K562 (cell line): Measurements from ENCODE around the gene COPB2. TPM values are rescaled to one million over a fixed set of nuclear protein-coding genes. Genes with fewer than 3 reads are reported as not detected.

Experiments
- ATAC-seq: fragments of 200-7000 bp; cut with Tn5 transposase; 3 replicates; pipeline ENCODE4 v1.9.1; 2020; ENCODE audit warnings: moderate library complexity
- BruUV-seq: library from RNA; stranded (reverse); fragments of 400-500 nt; replicated peaks from 2 replicates; lab custom pipeline; 2021; lab: Mats Ljungman, UMichigan
- CTCF ChIA-PET: fragments of 300-600 bp; formaldehyde crosslinking; extraction: SDS; loops from one replicate; lab custom pipeline; 2021; ENCODE audit warnings: low intra/inter-chr PET ratio; lab: Yijun Ruan, JAX
- POLR2A ChIA-PET: fragments of 300-600, 350-650 bp; sonication (Branson Sonifier 250); formaldehyde crosslinking; extraction: SDS; loops from one replicate; lab custom pipeline; 2021; ENCODE audit warnings: antibody characterized with exemption, inconsistent platforms; lab: Yijun Ruan, JAX
- DNase-seq, 4 experiments: peaks; one replicate each; pipeline versions ENCODE4 v3.0.0 to v3.0.0-alpha.2; 2011 to 2018; ENCODE audit warnings: low spot score in 3 of 4, mixed read lengths in 3 of 4; ENCODE audit errors: extremely low read depth in 1 of 4
- FAIRE-seq: peaks from 2 replicates; lab custom pipeline; 2011; peaks lifted over from hg19 to GRCh38; lab: Jason Lieb, UNC
- H2AFZ ChIP-seq: 2 replicates; pipeline ENCODE4 v1.6.0; 2011; ENCODE audit warnings: low read depth, low read length, control low read depth, inconsistent platforms
- H3K27ac ChIP-seq: fragments of 200-600 bp; 3 replicates; pipeline ENCODE4 v1.8.0; 2011; ENCODE audit warnings: low read depth, mild to moderate bottlenecking, control low read depth, inconsistent platforms, low read length, moderate library complexity, mixed read lengths; ENCODE audit errors: extremely low read depth
- H3K27me3 ChIP-seq, 2 experiments: fragments of 300-600 bp in 1 of 2; 2 replicates in 1 of 2; 3 replicates in 1 of 2; pipeline versions ENCODE4 v1.6.0 to v1.8.0; 2011; ENCODE audit warnings: inconsistent platforms in 2 of 2, low read length in 2 of 2, mild to moderate bottlenecking in 1 of 2, mixed read lengths in 1 of 2, moderate library complexity in 1 of 2; ENCODE audit not compliant: control insufficient read depth in 2 of 2, insufficient read depth in 2 of 2
- H3K36me3 ChIP-seq: fragments of 300-600 bp; 3 replicates; pipeline ENCODE4 v1.8.0; 2011; ENCODE audit warnings: mild to moderate bottlenecking, low read length, inconsistent platforms; ENCODE audit not compliant: control insufficient read depth, insufficient read depth
- H3K4me1 ChIP-seq, 2 experiments: fragments of 200-600 bp in 1 of 2; replicated peaks in 1 of 2; 2 replicates in 1 of 2; 3 replicates in 1 of 2; pipeline versions ENCODE4 v1.5.1 to v1.8.0; 2011; ENCODE audit warnings: inconsistent platforms in 2 of 2, low read length in 2 of 2, mild to moderate bottlenecking in 1 of 2, mixed read lengths in 1 of 2, moderate library complexity in 1 of 2; ENCODE audit not compliant: control insufficient read depth in 2 of 2, insufficient read depth in 2 of 2
- H3K4me2 ChIP-seq: 2 replicates; pipeline ENCODE4 v1.6.1; 2011; ENCODE audit warnings: low read length, control low read depth, inconsistent platforms, mixed read lengths; ENCODE audit not compliant: insufficient read depth
- H3K4me3 ChIP-seq: fragments of 200-600 bp; sonication (generic), shearing (Covaris generic); 2 replicates; pipeline ENCODE4 v1.5.1; 2016; ENCODE audit warnings: control low read depth, inconsistent platforms
- H3K79me2 ChIP-seq: fragments of 200-600 bp; 3 replicates; pipeline ENCODE4 v1.8.0; 2011; ENCODE audit warnings: low read length, inconsistent platforms; ENCODE audit not compliant: control insufficient read depth, insufficient read depth
- H3K9ac ChIP-seq, 2 experiments: 2 replicates each; pipeline versions ENCODE4 v1.6.0 to v1.6.1; 2011; ENCODE audit warnings: low read depth in 2 of 2, low read length in 2 of 2, control low read depth in 1 of 2, inconsistent platforms in 1 of 2, mild to moderate bottlenecking in 1 of 2, mixed read lengths in 1 of 2; ENCODE audit not compliant: insufficient read depth in 1 of 2
- H3K9me1 ChIP-seq: one replicate; pipeline ENCODE4 v1.6.0; 2011; ENCODE audit warnings: inconsistent platforms, mild to moderate bottlenecking, low read length, moderate library complexity; ENCODE audit not compliant: control insufficient read depth, insufficient read depth
- H3K9me3 ChIP-seq: replicated peaks from 2 replicates; pipeline ENCODE4 v1.5.1; 2011; ENCODE audit warnings: low read depth, low read length, inconsistent platforms; ENCODE audit not compliant: control insufficient read depth, insufficient read depth
- H4K20me1 ChIP-seq: replicated peaks from 2 replicates; pipeline ENCODE4 v1.6.1; 2011; ENCODE audit warnings: low read length, inconsistent platforms, mixed read lengths; ENCODE audit not compliant: control insufficient read depth, insufficient read depth
- CEBPB ChIP-seq: fragments of 450-650 bp; IDR thresholded peaks from 2 replicates; pipeline ENCODE4 v1.6.1; 2016; ENCODE audit warnings: missing genetic modification characterization, missing compliant biosample characterization
- CEBPG ChIP-seq, 3 experiments: fragments of 200-800 bp in 1 of 3; sonication (Bioruptor generic) in 1 of 3; sonication (generic) in 1 of 3; formaldehyde crosslinking in 1 of 3; IDR thresholded peaks in 2 of 3; conservative IDR thresholded peaks in 1 of 3; 2 replicates each; pipeline versions ENCODE4 v1.6.1 to v1.8.0; 2016 to 2022; ENCODE audit warnings: missing compliant biosample characterization in 2 of 3, missing genetic modification characterization in 2 of 3, mild to moderate bottlenecking in 1 of 3, missing genetic modification reagents in 1 of 3
- HDGF ChIP-seq: fragments of 450-650 bp; IDR thresholded peaks from 2 replicates; pipeline ENCODE4 v1.6.1; 2016
- MED1 ChIP-seq: sonication (generic); formaldehyde crosslinking; IDR thresholded peaks from 2 replicates; pipeline ENCODE4 v1.8.1; 2023; ENCODE audit warnings: missing genetic modification reagents, borderline replicate concordance
- PRMT5 ChIP-seq: sonication (generic); formaldehyde crosslinking; IDR thresholded peaks from 2 replicates; pipeline ENCODE4 v1.5.0; 2020; ENCODE audit warnings: missing genetic modification reagents
- TFE3 ChIP-seq: fragments of 450-650 bp; formaldehyde crosslinking; IDR thresholded peaks from 2 replicates; pipeline ENCODE4 v1.4.0; 2020; ENCODE audit warnings: mild to moderate bottlenecking, mixed read lengths
- U2AF1 ChIP-seq: fragments of 200-400 bp; formaldehyde crosslinking; optimal IDR thresholded peaks from 2 replicates; pipeline ENCODE3; 2017; ENCODE audit warnings: mild to moderate bottlenecking, low read depth, low read length, moderate library complexity
- ZNF146 ChIP-seq: IDR thresholded peaks from one replicate; pipeline ENCODE4 v1.6.1; 2018; ENCODE audit warnings: missing compliant biosample characterization; ENCODE audit not compliant: unreplicated experiment
- ZNF592 ChIP-seq: fragments of 450-650 bp; IDR thresholded peaks from 2 replicates; pipeline ENCODE4 v1.6.1; 2017; ENCODE audit warnings: antibody characterized with exemption, mild to moderate bottlenecking
- WGBS: fragments of 100-300 bp; shearing (Covaris generic); methylation state at CpG from one replicate; pipeline ENCODE4 v1.1.6; 2016; ENCODE audit warnings: low coverage, mixed read lengths; ENCODE audit not compliant: insufficient coverage; ENCODE audit errors: missing lambda C conversion rate; 5-methylcytosine and 5-hydroxymethylcytosine counted together
- in situ Hi-C: fragments of 300-500 bp; cut with MboI; formaldehyde crosslinking; loops from 4 replicates; pipeline ENCODE4 v1.15.0; 2018; ENCODE audit warnings: inconsistent platforms, mixed read lengths
- intact Hi-C: fragments of 100-400 bp; cut with micrococcal nuclease; formaldehyde crosslinking; loops from 2 replicates; pipeline ENCODE4 v1.14.2; 2022
- polyA plus RNA-seq, 8 experiments: library from polyadenylated mRNA; depleted of rRNA in 4 of 8; stranded (reverse) in 5 of 8; unstranded in 3 of 8; fragments of >200 nt; fragmentation: Nextera tagmentation in 2 of 8; fragmentation: Illumina TruSeq in 1 of 8; extraction: Ambion mirVana in 2 of 8; extraction: Trizol in 1 of 8; gene quantifications; 2 replicates each; pipeline versions ENCODE4 v1.2.1 to v1.2.3, GENCODE V29; 2011 to 2014; ENCODE audit warnings: inconsistent platforms in 1 of 8, missing spikeins in 1 of 8
- total RNA-seq, 7 experiments: library from RNA; depleted of rRNA in 6 of 7; stranded (reverse); fragments of >200 nt in 6 of 7; fragmentation: Illumina TruSeq in 2 of 7; extraction: Trizol in 2 of 7; gene quantifications; 2 replicates each; pipeline versions ENCODE4 v1.2.1 to v1.2.3, GENCODE V29; 2011 to 2021; ENCODE audit warnings: low replicate concordance in 1 of 7
- TF ChIP-seq, protein P1 (sequence below): sonication (generic); formaldehyde crosslinking; IDR thresholded peaks from 2 replicates; pipeline ENCODE4 v1.8.1; 2023; ENCODE audit warnings: mild to moderate bottlenecking, missing genetic modification reagents

COPB2 gene
- total and polyA plus RNA-seq, 9 of the 15 experiments (the other 6 are each of a cell fraction or from before 2014, with no cell fraction given) = 64.3 to 189 (median 130) TPM

DNA sequence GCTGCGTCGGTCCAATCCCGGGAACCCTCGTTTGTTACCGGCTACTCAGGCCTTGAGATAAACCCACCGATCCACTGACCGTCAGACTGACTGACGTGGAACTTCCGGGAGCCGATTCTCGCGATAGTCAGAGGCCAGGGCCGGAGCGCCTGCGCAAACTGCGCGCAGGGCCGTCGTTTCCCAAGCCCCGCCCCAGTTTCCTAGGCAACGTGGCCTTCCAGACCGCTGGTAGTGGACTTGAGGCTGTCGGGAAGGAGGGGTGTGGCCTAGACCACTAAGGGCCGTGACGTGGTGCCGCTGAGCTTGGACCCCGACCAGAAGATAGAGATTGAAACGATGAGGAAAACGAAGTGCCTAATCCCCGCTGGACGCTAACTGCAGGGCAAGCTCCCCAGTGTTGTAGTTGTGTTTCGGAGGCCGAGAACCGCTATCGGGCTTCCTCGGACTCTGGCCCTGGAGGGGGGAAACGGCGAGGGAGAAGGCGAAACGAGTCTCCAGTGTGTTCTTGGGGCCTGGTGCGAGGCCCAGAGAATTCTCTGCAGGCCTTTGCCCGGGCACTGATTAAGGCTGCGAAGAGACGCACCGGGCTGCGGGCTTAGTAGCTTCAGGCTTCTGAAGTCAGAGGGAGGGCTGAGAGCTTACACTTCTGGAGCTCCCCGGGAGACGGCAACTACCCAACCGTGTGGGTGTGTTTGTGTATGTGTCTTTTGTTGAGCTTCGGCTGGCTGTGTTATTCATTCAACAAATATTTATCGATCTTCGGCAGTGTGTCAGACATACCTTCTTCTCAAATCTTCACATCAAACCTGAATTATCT lies at the start of gene COPB2 (continued):
- TF ChIP-seq ZNF592 = no peak
- TF ChIP-seq, all 486 proteins: peak for 98

GRCh38 chr3:139434764-139435307 lies 45.4 kb upstream of the COPB2 start:
- Histone ChIP-seq H3K9me3 (no peaks in the 10 kb centered on the region), H3K4me3 (no peak overlapping the region), H4K20me1 (no peaks in the 10 kb centered on the region), H3K9ac (no peak overlapping the region), H3K4me1 (no peaks in the 10 kb centered on the region), H3K9me1 (no peaks in the 10 kb centered on the region), H3K27me3 (peaks cover 0 to 7% of the 10 kb centered on the region in 2 experiments; a peak in 2 of 5 replicates), H3K36me3 (no peaks in the 10 kb centered on the region), H3K27ac (no peak overlapping the region), H3K79me2 (no peaks in the 10 kb centered on the region), H2AFZ (no peak overlapping the region), H3K4me2 (no peak overlapping the region)
- no TSS peak for BruUV-seq
- DNase-seq (no peak), FAIRE-seq (no peak), ATAC-seq (no peak)
- 2% methylated on average over 6 of the region's 6 CpGs for WGBS
- in situ Hi-C loops (no loop called here), intact Hi-C loops (no loop called here)
- ChIA-PET CTCF (no interaction called here), POLR2A (interaction anchor here (0.6 to 0.7 kb wide), 2 partner anchors 30 to 225 kb away, joined by 3 to 4 read pairs; no protein-coding TSS in a partner anchor)
- TF ChIP-seq PRMT5 (CRISPR knock-in tag) = no peak
- no peak for TF ChIP-seq ZNF146 (CRISPR knock-in tag)
- TF ChIP-seq TFE3 (CRISPR knock-in tag) = no peak
- TF ChIP-seq CEBPB (tag) = peak; percentile 37; the same call in 1 of the 2 replicates
- TF ChIP-seq CEBPG (CRISPR knock-in tag; IDR thresholded peaks at IDR 0.05) = no peak
- TF ChIP-seq CEBPG (tag; conservative IDR thresholded peaks at IDR 0.05 in 1 of 2, IDR thresholded peaks at IDR 0.05 in 1 of 2) = peak; percentile 17 to 60; a peak in 2 of 4 replicates
- no peak for TF ChIP-seq U2AF1
- TF ChIP-seq HDGF = no peak
- TF ChIP-seq, protein P1, sequence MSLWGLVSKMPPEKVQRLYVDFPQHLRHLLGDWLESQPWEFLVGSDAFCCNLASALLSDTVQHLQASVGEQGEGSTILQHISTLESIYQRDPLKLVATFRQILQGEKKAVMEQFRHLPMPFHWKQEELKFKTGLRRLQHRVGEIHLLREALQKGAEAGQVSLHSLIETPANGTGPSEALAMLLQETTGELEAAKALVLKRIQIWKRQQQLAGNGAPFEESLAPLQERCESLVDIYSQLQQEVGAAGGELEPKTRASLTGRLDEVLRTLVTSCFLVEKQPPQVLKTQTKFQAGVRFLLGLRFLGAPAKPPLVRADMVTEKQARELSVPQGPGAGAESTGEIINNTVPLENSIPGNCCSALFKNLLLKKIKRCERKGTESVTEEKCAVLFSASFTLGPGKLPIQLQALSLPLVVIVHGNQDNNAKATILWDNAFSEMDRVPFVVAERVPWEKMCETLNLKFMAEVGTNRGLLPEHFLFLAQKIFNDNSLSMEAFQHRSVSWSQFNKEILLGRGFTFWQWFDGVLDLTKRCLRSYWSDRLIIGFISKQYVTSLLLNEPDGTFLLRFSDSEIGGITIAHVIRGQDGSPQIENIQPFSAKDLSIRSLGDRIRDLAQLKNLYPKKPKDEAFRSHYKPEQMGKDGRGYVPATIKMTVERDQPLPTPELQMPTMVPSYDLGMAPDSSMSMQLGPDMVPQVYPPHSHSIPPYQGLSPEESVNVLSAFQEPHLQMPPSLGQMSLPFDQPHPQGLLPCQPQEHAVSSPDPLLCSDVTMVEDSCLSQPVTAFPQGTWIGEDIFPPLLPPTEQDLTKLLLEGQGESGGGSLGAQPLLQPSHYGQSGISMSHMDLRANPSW (CRISPR knock-in tag) = no peak
- no peak for TF ChIP-seq MED1
